Activated CD4-positive, alpha-beta T cell treated with anti-CD3 and anti-CD28 coated beads for 36 hours (primary cell): Measurements from ENCODE around the gene LOXHD1. TPM values are rescaled to one million over a fixed set of nuclear protein-coding genes. Genes with fewer than 3 reads are reported as not detected.

Experiments
- ATAC-seq: fragments of 200-7000 bp; cut with Tn5 transposase; one replicate; pipeline ENCODE4 v1.10.0; 2021; ENCODE audit warnings: mild to moderate bottlenecking, moderate library complexity
- CTCF ChIA-PET: fragments of 350-600 bp; sonication (Branson Sonifier 250); formaldehyde crosslinking; loops from one replicate; lab custom pipeline; 2021; ENCODE audit warnings: antibody characterized with exemption; lab: Charles Lee
- POLR2A ChIA-PET: fragments of 350-600 bp; sonication (Branson Sonifier 250); formaldehyde crosslinking; loops from one replicate; lab custom pipeline; 2021; ENCODE audit warnings: antibody characterized with exemption, inconsistent platforms; lab: Charles Lee
- DNase-seq: peaks from one replicate; pipeline ENCODE4 v3.0.0-alpha.2; 2020
- H3K27ac Mint-ChIP-seq: one replicate; pipeline ENCODE4 v1.8.0; 2021; ENCODE audit warnings: mixed read lengths
- H3K27me3 Mint-ChIP-seq: one replicate; pipeline ENCODE4 v1.8.0; 2021; ENCODE audit warnings: mixed read lengths
- H3K36me3 Mint-ChIP-seq: one replicate; pipeline ENCODE4 v1.8.0; 2021; ENCODE audit warnings: low read depth, mixed read lengths
- H3K4me1 Mint-ChIP-seq: one replicate; pipeline ENCODE4 v1.8.0; 2021; ENCODE audit warnings: mixed read lengths
- H3K4me3 Mint-ChIP-seq: one replicate; pipeline ENCODE4 v1.8.0; 2021; ENCODE audit warnings: mild to moderate bottlenecking, moderate library complexity, mixed read lengths
- H3K9me3 Mint-ChIP-seq: one replicate; pipeline ENCODE4 v1.8.0; 2021; ENCODE audit warnings: low read depth, mixed read lengths
- intact Hi-C, 2 experiments: fragments of 100-400 bp; cut with DNase I in 1 of 2; cut with micrococcal nuclease in 1 of 2; formaldehyde crosslinking; loops; one replicate each; pipeline versions ENCODE4 v1.14.2 to v1.15.1; 2022 to 2024; cut with DNase I, micrococcal nuclease
- total RNA-seq, 2 experiments: library from RNA; stranded (reverse); gene quantifications; one replicate each; pipeline ENCODE4 v1.2.3, GENCODE V29; 2021

LOXHD1 gene
- total RNA-seq, 2 experiments from 2014 or later, result 0.05 to 0.07 TPM

DNA sequence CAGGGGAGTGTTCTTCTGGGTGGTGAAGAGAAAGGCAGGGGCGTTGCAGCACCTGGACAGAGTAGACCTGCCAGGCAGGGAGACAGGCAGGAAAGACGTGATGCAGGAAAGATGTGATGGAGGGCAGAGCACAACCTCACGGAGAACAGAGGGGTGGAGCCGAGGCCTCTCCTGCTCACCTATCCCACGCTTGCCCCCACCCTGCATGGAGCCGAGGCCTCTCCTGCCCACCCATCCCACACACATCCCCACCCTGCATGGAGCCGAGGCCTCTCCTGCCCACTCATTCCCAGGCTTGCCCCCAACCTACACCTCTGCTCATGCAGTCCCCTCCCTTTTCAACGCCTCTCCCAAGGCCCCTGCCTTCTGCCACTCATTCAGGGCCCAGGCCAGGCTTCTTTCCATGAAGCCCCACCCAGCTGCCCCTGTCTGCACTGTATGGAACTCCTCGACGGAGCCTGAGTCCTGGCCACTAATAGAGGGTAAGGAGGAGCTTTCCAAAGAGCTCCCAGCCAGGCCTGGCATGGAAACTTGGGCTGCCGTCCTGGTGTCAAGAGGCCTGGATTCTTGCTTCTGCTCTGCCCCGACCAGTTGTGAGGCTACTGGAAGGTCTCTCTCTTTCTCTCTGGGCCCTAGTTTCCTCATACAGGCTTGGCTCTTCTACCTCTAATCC lies 32.0 kb upstream of the LOXHD1 start:
- intact Hi-C loops, result no loop called here
- peaks cover 4% of the 10 kb centered on the region for H3K27me3 Mint-ChIP-seq
- DNase-seq (no peak), ATAC-seq (no peak)
- H3K27ac Mint-ChIP-seq, result no peak overlapping the region
- H3K36me3 Mint-ChIP-seq, result no peaks in the 10 kb centered on the region
- no peak overlapping the region for H3K4me3 Mint-ChIP-seq
- POLR2A ChIA-PET, result interaction anchor here (0.7 kb wide), 1 partner anchor 95 kb away, joined by 7 read pairs; no protein-coding TSS in a partner anchor
- H3K9me3 Mint-ChIP-seq, result no peaks in the 10 kb centered on the region
- CTCF ChIA-PET, result no interaction called here
- no peaks in the 10 kb centered on the region for H3K4me1 Mint-ChIP-seq

DNA sequence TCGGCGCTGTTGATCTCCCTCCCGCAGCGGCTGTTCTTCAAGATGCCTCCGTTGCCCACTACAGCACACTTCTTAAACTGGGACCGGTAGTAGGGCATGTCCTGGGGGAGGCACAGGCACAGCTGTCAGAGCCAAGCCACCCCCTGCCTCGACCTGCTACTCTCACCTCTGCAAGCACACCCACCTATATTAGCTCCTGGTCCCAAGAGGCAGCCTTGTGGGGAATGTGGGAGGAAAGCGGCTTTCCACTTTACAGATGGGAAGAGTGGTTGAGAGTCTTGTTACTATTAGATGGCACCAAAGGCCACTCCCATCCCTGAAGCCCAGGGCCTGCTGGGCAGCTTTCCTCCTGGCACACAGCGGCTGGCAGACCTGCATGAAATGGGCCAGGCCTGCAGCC lies 29.2 kb upstream of the LOXHD1 start:
- intact Hi-C loops, result no loop called here
- DNase-seq (no peak), ATAC-seq (no peak)
- Mint-ChIP-seq H3K4me3 (no peak overlapping the region), H3K27ac (no peak overlapping the region), H3K9me3 (no peaks in the 10 kb centered on the region), H3K36me3 (no peaks in the 10 kb centered on the region), H3K4me1 (no peaks in the 10 kb centered on the region), H3K27me3 (no peaks in the 10 kb centered on the region)
- POLR2A ChIA-PET, result no interaction called here
- CTCF ChIA-PET, result no interaction called here

DNA sequence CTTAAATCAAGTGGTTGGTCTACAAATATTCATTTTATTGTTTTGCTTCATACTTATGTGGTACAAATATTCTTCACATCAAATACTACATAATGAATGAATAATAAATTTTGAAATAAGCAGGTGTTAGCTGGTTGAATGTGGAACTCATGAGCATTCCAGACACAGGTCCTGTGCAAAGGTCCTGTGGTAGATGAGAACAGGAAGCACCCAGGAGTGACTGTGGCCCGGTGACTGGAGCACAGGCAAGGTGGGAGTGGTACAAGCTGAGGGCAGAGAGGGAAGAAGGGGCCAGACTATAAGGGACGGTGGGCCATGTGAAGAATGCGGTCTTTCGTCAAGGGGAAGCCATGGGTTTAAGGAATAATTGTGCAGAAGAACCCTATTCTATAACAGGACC lies 26.2 kb upstream of the LOXHD1 start:
- Mint-ChIP-seq H3K27me3 (no peaks in the 10 kb centered on the region), H3K36me3 (no peaks in the 10 kb centered on the region), H3K4me1 (no peaks in the 10 kb centered on the region), H3K9me3 (no peaks in the 10 kb centered on the region), H3K27ac (no peak overlapping the region), H3K4me3 (no peak overlapping the region)
- intact Hi-C loops, result no loop called here
- ATAC-seq, result no peak
- CTCF ChIA-PET, result no interaction called here
- DNase-seq, result no peak
- POLR2A ChIA-PET, result no interaction called here

DNA sequence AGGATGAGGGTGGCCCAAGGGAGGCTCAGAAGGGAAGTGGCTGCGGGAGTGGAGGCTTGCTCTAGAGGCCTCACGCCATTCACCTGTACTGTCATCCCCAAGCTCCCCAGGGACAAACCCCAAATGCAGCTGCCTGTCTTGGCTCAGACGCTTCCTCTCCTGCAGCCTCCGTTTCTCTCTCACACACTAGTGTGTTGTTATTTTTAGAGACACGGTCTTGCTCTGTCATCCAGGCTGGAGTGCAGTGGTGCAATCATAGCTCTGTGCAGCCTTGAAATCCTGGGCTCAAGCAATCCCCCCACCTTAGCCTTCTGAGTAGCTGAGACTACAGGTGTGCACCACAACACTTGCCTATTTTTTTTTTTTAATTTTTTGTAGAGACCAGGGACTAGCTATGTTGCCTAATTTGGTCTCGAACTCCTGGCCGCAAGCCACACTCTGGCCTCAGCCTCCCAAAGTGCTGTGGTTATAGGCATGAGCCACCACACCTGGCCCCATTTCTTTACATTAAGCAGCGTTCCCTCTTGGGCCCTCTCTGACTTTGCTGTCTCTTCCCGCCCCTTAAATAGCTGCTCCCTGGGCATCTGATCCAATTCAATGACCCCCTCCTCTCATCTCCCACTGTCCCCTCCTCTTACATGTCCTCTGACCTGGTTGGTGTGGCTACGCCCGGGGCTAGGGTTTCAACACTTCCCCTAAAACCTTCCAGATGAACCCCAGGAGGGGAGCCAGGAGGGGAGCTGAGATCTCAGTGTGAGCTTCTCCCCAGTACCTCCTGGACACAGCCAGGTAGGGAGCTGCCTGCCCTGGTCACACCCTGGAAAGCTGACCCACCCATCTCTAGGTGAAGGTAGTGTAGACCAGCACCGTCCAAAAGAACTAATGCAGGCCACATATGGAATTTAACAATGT lies 24.0 kb upstream of the LOXHD1 start:
- POLR2A ChIA-PET, result no interaction called here
- no peak overlapping the region for H3K27ac Mint-ChIP-seq

DNA sequence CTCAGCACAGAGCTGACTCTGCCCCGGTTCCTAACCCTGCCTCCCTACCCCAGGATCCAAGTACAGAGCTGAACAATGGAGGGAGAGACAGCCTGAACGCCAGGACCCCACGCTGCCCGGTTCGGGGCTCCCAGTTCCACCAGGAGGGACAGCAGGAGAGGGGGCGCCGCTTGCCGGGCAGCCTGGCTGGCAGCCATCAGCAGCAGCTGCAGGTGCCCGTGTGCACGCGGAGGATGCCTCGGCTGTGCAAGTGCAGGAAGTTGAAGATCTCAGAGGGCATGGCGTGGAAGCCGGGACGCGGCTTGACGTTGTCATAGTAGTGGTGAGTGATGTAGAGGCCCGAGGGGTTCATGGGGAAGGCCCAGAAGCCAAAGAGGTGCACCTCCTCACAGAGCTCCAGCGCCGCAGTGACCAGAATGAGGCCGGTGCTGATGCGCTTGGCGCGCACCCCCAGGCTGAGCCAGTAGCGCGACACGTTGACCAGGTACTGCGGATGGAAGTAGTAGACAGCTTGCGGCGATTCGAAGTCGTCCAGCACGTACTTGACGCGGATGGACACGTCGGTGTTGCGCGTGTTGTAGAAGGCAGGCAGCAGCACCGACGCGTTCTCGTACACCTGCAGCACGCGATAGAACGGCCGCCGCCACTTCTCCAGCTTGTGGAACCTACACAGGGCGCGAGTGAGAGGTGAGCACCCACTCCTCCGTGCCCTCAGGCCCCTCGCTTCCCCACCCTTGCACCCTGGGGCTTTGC lies 23.0 kb upstream of the LOXHD1 start:
- peaks cover 2% of the 10 kb centered on the region for H3K27me3 Mint-ChIP-seq
- CTCF ChIA-PET, result interaction anchor here (0.6 to 2.1 kb wide), 3 partner anchors 22 to 70 kb away, joined by 3 to 7 read pairs (median 4); no protein-coding TSS in a partner anchor
- no peaks in the 10 kb centered on the region for H3K9me3 Mint-ChIP-seq
- POLR2A ChIA-PET, result no interaction called here
- H3K36me3 Mint-ChIP-seq, result no peaks in the 10 kb centered on the region
- DNase-seq (no peak), ATAC-seq (no peak)
- intact Hi-C loops, result no loop called here
- no peaks in the 10 kb centered on the region for H3K4me1 Mint-ChIP-seq
- H3K4me3 Mint-ChIP-seq, result no peak overlapping the region
- H3K27ac Mint-ChIP-seq, result no peak overlapping the region

More for the DNA sequence above, 24.0 kb upstream of the LOXHD1 start:
- ATAC-seq (no peak), DNase-seq (no peak)
- Mint-ChIP-seq H3K9me3 (no peaks in the 10 kb centered on the region), H3K27me3 (peaks cover 2% of the 10 kb centered on the region), H3K4me3 (no peak overlapping the region), H3K4me1 (no peaks in the 10 kb centered on the region), H3K36me3 (no peaks in the 10 kb centered on the region)
- intact Hi-C loops, result no loop called here
- CTCF ChIA-PET, result interaction anchor here (0.8 kb wide), 1 partner anchor 400 kb away, joined by 3 read pairs; no protein-coding TSS in a partner anchor

DNA sequence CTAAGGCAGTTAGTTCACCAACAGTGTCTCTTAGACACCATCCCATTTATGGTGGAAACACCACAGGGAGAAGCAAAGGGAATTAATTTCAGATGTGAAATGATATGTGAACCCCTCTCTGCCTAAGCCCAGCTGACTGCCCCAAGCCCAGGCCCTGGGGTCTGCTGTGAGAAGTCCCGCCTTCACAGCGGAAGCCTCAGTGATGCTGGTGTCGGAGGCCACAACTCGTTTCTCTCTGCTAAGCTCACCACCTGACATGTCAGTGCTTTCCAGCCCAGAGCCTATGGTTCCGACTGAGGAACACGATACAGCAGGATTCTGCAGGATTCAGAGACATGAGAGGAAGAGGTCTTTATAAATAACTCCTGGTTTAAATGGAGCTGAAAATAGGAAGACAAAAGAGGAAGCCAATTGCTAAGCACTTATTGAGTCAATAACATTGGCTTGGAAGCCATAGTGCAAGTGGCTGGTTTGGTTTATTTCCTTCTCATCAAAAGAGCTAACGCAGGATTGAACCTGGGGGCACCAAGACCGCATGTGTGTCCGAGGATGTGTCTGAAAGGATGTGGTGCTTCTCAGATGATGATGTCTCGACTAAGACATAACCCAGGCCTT lies 21.9 kb upstream of the LOXHD1 start:
- ATAC-seq, result no peak
- POLR2A ChIA-PET, result no interaction called here
- intact Hi-C loops, result no loop called here
- no peaks in the 10 kb centered on the region for H3K9me3 Mint-ChIP-seq
- H3K27me3 Mint-ChIP-seq, result peaks cover 2% of the 10 kb centered on the region
- no peak overlapping the region for H3K27ac Mint-ChIP-seq
- H3K4me1 Mint-ChIP-seq, result no peaks in the 10 kb centered on the region
- no peaks in the 10 kb centered on the region for H3K36me3 Mint-ChIP-seq
- no peak overlapping the region for H3K4me3 Mint-ChIP-seq
- DNase-seq, result no peak
- CTCF ChIA-PET, result interaction anchor here (0.7 to 2.1 kb wide), 4 partner anchors 8 to 71 kb away, joined by 3 to 7 read pairs (median 4); no protein-coding TSS in a partner anchor

DNA sequence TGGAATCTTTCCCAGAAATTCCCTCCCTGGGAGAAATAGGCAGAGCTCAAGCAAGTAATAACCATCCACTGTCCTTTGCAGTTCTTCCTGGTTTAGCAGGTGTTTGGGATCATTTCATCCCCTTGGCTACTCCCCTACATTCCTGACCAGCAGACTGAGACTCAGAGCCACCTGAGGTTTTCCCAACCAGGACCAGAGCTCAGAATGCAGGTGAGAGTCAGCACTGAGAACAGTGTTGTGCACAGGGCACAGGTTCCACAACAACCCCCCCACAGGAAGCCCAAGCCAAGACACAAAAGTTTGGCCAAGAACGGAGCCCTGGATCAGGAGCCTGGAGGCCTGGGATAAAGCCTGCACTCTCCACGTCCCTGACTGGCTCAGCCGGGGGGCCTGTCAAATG lies 21.0 kb upstream of the LOXHD1 start:
- intact Hi-C loops, result no loop called here
- ATAC-seq (no peak), DNase-seq (no peak)
- Mint-ChIP-seq H3K4me1 (no peaks in the 10 kb centered on the region), H3K27ac (no peak overlapping the region), H3K36me3 (no peaks in the 10 kb centered on the region), H3K27me3 (peaks cover 2% of the 10 kb centered on the region), H3K4me3 (no peak overlapping the region), H3K9me3 (no peaks in the 10 kb centered on the region)
- ChIA-PET CTCF (interaction anchor here (2.1 kb wide), 1 partner anchor 20 kb away, joined by 7 read pairs; no protein-coding TSS in a partner anchor), POLR2A (no interaction called here)

DNA sequence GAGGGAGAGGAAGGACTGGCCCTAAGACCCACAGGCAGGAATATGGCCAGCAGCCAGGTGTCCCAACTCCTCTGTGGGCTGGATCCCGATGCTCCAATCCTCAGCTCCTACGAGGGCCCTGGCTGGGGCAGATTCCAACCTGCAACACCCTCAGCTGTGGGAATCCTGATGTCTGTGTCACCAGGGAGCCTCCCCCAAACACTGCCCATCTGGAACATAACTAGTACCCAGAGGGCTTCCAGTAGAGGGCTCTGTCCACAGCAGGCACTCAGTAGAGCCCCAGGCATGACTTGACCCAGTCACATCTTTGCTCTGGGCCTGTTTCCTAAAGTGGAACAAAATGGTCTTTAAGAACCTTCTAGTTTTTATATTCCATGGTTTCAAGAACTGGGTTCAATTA lies 20.6 kb upstream of the LOXHD1 start:
- CTCF ChIA-PET, result no interaction called here
- Mint-ChIP-seq H3K4me1 (peaks cover 4% of the 10 kb centered on the region), H3K9me3 (no peaks in the 10 kb centered on the region), H3K27me3 (peaks cover 2% of the 10 kb centered on the region), H3K27ac (no peak overlapping the region), H3K4me3 (no peak overlapping the region), H3K36me3 (no peaks in the 10 kb centered on the region)
- ATAC-seq, result no peak
- intact Hi-C loops, result no loop called here
- POLR2A ChIA-PET, result no interaction called here
- no peak for DNase-seq

DNA sequence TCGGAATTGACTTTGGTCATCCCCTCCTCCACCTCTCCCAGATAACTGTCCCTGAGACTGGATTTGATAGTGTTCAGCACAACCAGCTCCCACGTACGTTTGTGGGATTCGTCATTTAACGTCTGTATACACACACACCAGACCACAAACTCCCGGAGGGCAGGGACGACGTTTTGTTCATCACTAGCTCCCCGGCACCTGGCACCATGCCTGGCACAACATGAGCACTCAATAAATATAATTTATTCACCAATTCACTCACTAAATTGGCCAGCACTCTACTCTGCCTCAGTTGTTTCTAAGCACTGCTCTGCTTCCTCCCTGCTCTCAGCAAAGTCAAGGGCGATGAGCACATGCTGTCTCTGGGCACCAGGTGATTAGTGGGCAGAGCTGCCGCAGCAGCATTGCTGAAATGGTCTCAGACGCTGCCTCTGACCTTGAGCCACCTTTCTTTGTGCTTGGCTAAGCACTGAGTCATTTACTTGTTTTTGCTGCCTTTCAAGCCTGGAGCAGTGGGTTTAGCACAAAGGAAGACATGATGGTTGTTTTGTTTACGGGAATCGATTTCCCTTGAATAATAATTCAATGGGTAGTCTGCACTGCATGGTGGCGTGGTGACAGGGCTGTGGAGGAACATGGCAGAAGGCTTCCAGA lies 19.3 kb upstream of the LOXHD1 start:
- H3K9me3 Mint-ChIP-seq, result no peaks in the 10 kb centered on the region
- no peaks in the 10 kb centered on the region for H3K36me3 Mint-ChIP-seq
- ChIA-PET POLR2A (no interaction called here), CTCF (interaction anchor here (0.7 to 1.1 kb wide), 3 partner anchors 16 to 439 kb away, joined by 3 to 4 read pairs (median 3); no protein-coding TSS in a partner anchor)
- H3K4me1 Mint-ChIP-seq, result peaks cover 16% of the 10 kb centered on the region
- DNase-seq (no peak), ATAC-seq (no peak)
- no peak overlapping the region for H3K4me3 Mint-ChIP-seq
- intact Hi-C loops, result no loop called here
- H3K27ac Mint-ChIP-seq, result no peak overlapping the region
- H3K27me3 Mint-ChIP-seq, result peaks cover 2% of the 10 kb centered on the region

DNA sequence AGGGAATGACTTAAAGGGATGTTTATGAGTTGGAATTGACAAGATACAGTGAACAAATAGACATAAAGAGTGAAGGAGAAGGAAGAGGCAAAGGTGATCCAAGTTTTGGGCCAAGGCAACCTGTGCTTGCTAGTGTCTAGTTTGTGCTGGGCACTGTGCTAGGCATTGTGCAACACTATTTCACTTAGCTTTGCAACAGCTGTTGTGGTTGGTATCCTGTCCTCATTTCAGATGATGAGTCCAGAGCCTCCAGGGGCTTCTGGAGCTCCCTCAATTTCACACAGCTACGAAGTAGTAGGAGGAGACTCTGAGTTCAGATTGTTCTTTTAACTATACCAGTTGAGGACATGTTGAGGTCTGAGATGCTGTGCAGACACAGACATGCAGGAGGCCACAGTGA lies 18.1 kb upstream of the LOXHD1 start:
- H3K27ac Mint-ChIP-seq, result no peak overlapping the region
- H3K36me3 Mint-ChIP-seq, result no peaks in the 10 kb centered on the region
- ChIA-PET POLR2A (no interaction called here), CTCF (no interaction called here)
- H3K4me1 Mint-ChIP-seq, result peaks cover 16% of the 10 kb centered on the region
- H3K4me3 Mint-ChIP-seq, result no peak overlapping the region
- DNase-seq (no peak), ATAC-seq (no peak)
- intact Hi-C loops, result no loop called here
- H3K9me3 Mint-ChIP-seq, result no peaks in the 10 kb centered on the region
- H3K27me3 Mint-ChIP-seq, result peaks cover 2% of the 10 kb centered on the region
